Measurements from ENCODE around the gene AUTS2.

The AUTS2 gene

DNA sequence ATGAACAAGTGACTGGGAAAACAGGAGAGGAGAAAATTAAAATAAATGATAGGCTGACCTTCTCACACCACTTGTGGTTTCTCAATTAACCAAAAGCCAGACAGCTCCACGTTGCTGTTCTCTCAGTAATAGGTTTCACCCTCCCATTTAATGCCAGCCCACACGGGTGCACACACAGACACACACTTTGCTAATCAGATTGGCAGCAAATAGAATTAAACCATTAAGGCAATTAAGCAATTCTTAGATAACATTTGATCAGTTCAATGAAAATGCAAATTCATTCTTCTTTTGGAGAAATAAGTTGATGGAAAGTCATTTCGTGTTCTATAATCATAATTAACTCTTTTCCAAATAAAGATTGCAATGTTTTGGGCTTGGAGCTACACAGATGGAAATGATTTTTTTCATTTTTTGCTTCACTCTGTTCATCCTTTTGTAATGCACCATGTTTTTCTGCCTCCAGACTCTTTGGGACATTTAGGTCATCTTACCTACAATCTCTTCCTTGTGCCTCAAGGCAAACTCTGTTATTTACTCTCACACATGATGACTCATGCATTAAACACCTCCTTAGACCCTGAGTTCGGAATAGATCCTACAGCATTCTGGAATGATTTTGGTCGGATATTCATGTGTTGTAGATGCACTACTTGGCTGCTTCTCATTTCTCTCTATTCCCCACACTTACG lies 700.7 kb downstream of the AUTS2 start:
- no peak for DNase-seq

DNA sequence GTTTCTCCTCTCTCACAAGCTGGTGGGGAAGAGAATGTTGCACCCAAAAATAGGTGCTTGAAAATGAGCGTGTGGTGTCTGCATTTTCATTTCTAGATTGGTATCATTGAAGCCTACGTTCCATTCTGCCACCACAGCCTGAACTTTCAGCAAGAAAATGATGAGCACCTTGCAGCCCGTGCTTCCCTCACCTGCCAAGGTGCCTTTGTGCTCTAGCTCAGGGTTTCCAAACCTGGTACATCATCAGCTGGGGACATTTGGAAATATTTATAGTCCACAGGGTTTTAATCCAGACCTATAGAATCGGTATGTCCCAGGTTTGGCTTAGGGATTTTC lies 701.2 kb downstream of the AUTS2 start:
- DNase-seq: no peak

DNA sequence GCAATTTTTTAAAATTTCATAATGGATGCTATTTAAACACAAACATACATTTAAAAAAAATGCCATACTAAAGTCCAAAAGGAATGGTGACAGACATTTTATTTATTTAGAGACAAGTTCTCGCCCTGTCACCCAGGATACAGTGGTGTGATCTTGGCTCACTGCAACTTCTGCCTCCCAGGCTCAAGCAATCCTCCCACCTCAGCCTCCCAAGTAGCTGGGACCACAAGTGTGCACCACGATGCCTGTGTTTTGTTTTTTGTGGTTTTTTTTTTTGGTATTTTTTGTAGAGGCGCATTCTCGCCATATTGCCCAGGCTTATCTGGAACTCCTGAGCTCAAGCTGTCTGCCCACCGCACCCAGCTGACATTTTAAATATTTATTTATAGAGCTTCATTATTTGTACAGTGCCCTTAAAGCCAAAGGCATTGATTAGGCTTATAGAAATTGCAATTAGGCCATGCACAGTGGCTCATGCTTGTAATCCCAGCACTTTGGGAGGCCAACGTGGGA lies 703.5 kb downstream of the AUTS2 start:
- no peak for DNase-seq

DNA sequence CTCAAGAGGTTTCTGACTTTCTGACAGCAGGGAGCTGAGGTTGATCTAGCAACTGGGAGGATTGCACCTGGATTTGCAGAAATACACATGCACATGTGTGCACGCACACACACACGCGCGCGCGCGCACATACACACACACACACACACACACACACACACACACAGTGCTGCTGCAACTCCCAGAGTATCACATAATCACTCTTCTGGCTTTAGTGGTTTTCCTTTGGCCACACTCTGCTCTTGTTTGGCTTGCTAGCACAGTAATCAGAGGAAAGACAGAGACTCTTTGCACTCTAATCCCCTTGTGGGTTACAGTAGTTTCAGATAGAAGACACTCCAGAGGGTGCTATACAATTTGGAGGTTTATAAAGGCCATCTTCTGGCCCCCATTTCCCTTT lies 705.0 kb downstream of the AUTS2 start:
- no peak for DNase-seq

DNA sequence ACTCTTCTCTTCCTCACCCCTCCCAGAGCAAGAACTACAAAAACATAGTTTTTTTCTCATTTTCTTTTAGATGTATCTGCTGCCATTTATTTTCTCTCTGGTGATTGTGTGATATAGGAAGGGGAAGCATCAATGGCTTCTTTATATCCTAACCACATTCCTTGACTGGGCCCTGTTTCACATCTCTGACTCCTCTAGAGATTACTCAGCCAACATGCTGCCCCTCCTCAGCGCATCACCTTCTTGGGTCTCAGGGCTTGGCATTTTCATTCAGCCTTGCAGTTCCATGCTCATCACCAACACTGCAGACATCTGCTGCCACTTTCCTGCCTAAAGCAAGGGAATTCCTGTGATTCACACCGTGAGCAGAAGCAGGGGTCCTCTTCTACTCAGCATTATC lies 705.5 kb downstream of the AUTS2 start:
- DNase-seq: no peak

DNA sequence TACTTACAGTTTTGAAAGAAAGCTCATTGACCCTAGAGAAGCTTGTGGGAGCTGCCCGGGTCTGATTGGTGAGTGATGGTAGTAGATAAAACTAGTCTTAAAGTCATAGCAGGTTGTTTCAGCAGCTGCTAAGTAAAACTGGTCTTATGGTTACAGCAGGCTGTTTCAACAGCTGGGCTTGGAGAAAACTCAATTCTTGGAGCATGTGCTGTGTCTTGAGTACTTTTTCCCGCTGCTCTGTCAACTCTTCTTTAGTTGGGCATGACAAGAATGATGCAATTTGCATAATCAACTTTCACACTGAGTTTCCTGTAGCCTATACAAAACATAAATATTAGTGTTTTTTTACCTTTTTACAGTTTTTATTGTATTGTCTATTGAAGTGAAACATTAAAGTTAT lies 707.9 kb downstream of the AUTS2 start:
- DNase-seq: no peak

DNA sequence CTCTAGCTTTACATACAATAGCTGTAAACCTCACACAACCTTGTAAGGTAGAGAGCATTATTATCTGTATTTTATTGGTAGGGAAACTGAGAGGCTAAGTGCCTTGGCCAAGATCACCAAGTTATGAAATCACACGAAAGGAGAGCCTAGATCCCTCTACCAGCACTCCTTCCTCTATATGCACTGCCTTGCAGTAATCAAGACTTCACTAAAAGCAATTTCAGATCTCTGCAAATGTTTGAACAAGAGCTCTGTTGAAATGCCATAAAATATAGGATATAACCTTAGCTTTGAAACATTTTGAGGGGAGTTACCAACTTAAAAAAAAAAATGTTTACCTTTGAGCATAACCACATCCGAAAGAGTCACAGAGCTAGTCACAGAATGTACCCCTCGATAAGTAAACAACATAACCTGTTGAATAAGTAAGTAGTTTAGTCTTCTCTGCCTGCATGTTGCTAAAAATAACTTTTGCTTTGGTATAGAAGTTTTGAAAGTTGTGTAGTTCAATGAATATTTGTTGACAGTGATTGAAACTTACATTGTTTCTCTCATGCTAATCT lies 709.4 kb downstream of the AUTS2 start:
- no peak for DNase-seq

DNA sequence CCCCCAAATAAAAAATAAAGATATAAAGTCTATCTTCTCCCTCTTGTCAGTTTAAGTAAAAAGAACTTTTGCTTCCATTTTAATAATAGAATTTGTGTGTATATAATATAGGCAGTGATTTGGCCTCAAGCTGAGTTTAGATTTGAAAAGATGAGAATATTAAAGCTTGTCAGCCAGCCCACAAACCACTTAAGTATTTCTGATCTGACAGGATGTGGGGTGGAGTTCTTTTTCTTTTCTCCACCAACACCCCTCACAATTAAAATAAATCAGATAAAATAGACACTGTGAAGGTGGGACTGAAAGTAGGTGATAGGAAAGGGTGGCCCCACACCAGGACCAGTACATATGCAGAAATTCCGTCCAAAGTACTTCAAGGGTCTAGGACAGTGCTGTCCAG lies 714.1 kb downstream of the AUTS2 start:
- no peak for DNase-seq

DNA sequence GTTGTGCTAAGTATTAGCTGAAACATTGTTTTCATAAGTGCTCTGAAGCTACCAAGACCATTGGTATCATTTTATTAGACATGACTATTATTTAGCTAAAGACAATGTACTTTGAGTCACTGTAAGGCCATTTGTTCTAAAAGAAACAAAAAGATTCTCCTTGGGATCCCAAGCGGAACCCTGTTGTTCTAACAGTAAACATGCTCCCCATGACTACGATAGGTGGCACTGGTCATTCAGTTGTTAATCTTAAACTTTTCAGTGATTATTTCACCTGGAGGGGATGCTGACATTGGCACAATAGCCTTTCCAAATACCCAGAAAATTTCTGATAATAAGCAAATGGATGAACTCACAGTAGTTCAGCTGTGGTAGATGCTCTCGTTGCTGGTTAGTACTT lies 715.0 kb downstream of the AUTS2 start:
- no peak for DNase-seq

DNA sequence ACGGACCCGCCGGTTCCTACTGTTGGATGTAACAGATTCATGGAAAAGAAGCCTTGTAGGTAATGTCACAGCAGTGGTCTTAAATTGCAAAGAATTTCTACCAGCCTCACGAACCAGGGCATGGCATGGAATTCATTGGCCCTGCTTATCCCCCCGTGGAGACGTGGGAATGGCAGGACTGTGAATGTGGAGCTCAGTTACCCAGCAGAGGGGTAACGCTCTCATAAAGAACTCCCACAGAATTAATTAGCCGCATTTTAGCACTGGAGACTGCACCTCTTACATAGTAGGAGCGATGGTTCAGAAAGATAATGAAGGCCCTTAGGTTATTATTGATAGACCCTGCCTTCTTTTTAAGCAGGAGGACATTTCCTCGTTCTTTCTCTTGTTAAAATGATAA lies 715.4 kb downstream of the AUTS2 start:
- DNase-seq: no peak

DNA sequence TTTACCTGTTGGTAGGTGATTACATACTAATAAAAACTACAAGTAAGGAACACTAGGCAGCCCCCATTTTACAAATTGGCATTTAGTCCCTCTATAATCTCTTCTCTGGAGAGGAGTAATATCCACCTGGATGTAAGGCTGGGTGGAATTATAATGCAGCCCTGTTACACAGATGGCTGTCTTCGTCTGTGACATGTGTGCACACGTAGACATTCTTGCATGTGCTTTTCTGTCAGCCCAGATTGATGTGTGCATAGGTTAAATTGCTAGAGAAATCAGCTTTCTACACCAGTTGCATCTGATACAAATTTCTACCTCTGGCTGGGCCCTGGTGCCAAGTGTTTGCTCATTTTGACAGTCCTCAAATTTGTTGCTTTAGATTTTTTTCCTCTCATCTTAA lies 715.9 kb downstream of the AUTS2 start:
- DNase-seq: no peak

DNA sequence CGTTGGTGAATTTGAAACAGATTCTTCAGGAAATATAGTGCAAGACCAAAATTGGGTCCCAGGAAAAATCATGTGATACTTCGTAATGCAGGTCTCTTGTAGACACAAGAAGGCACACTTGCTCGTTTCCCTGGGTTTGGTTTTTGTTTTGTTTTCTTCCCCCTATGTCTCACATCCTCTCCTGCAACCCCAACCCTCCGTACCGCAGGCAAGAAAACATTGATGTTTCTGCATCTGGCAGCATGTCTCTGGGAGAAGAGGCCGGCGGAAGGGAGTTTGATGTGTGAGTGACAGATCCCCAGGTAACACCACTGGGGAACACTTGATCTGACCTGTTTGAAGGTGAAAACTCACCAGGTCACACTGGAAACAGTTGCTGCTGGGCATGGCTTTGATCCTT lies 718.5 kb downstream of the AUTS2 start:
- no peak for DNase-seq

DNA sequence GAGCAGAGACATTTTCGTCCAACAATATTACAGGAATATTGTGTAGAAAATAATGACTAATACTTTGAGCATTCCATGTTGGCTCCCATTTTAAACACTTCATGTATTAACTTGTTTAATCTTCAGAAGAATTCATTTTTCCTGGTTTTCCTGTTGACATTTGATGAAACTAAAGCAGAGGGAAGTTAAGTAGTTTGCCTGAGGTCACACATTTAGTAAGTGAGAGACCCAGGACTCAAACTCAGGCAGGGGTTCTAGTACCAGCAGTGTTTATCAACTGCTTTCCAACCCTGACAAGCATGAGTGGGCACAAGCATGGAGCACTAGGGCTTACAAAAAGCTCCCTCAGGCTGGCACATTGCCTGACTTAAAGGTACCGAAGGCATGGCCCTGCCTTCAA lies 719.1 kb downstream of the AUTS2 start:
- no peak for DNase-seq

DNA sequence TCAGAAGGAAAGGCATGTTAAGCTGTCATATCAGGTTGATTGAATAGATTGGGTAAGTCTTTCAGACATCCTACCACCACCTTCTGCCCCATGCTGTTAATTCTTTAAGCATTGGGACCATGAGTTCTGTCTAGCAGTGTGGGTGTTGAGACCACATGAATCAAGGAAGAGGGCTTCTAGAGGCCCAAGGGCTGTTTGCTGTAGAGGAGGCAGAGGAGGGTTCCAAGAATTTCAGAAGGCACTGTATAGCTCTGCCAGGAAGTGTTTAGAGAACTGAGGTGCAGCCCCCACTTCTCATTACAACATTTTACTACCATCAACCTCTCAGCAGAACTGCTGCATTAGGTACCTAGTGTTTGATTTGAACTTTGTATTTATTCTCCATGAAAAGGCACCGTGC lies 720.2 kb downstream of the AUTS2 start:
- no peak for DNase-seq

DNA sequence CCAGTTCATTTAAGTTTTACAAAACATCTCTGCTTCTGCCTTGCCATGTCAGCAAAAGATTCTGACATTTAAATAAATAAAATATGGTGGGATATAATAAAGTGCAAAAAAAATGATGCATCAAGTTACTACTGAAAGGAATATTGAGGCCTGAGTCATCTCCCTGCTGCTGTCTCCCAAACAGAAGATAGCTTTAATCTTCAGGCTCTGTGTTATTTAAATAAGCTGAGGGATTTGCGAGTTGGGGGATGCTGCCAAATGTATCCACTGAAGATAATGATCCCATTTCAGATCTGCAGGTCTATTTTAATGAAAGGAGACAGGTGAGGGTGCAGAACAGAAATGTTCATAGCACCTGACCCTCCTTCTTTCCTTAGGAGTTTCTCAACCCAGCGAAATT lies 720.8 kb downstream of the AUTS2 start:
- DNase-seq: no peak

DNA sequence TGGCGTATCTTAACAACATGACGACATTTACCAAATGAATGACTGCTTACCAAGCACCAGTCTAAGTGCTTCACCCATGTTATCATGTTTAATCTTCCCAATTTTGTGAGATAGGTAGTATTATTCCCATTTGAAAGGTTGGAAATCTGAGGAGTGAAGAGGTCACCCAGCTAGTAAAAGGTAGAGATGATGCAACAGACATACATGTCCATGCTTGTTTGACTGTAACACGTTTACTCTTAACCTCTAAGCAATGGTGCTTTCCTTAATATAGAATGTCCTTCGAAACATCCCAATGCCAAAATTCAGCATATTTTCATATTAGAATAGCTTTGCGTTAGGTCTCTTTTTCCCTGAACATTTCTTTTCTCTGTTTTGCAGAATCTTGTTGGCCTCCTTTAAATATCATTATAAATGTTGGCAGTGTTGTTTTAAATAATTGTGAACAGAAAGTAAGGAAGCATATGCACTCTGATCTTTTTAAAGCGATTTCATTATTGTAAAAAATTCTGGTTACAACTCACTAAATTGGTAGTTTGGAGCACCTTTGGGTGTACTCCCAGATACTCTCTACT lies 722.8 kb downstream of the AUTS2 start:
- no peak for DNase-seq

DNA sequence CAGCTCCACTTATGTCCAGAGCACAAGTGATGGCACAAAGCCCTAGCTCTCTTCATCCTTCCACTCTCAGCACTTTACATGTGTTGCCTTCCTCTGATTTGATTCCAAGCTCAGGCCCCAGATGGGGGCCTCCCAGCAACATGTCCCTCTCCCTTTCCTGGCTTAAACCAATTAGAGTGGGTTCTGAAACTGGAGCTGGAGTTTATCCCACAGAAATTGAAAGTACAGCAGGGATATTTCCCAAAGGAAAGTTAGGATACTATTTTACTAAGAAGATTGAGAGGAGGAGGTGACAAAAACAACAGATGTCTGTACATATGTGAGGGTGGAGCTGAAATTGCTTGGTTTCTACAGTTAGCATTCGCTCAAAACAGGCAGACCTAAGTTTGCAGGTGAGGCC lies 724.6 kb downstream of the AUTS2 start:
- no peak for DNase-seq

DNA sequence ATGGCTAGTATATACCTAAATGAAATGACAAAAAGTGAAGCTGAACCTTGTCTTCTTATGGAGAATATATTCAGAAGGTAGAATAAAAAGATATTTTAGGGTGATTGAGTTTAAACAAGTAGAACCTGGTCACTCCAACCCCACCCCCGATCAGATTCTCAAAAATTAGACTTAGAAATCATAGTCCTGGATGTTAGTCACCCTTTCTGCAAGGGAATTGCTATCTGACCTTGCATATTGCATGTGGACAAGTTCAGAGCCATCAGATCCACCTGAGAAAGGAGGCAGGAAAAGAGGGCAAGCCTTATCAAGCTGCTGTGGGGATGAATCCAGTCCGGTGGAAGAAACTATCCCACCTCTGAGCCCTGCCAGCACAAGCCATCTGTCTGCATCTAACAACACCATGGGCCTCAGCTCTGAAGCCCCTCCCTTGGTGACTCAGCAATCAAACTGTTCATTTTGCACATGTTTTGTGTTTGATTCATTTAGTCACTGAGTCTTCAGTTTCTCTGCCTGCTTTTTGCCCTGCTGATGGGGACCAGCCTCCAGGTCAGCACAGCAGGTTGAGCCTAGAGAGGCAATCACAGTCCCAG lies 727.3 kb downstream of the AUTS2 start:
- no peak for DNase-seq

DNA sequence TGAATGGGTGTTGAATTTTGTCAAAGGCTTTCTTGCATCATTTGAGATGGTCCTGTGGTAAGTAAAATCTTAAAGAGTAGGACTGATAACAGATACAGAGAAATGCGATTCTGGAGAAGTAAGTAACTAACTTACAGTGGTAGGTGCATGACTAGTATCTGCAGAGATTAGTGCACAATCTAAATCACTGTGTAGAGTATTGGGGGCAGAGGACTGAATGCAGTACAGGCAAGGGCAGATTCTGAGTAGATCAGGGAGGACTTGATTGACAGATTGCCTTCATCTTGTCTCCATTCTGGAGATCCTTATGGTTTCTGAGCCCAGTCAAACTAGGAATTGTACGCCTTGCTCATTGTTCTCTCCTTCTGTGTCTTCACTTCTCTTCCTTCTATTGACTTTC lies 736.0 kb downstream of the AUTS2 start:
- DNase-seq: no peak

DNA sequence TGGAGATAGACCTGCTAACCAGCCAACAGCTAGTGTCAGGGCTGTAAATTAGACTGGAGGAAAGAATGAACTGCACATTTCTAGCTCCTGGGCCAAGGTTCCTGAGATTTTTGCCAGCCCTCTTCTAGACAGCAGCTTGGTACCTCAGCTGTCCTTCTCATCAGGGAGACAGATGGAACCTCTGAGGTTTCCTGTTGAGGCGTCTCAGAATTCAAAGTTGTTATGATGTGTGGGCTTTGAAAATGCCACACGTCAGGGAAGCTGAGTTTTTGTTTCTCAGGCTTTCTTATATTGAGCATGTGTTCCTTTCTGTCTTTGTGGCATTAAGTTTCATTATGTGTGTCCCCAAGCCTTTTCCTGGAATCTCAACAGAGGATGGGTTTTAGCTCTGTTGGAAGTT lies 736.6 kb downstream of the AUTS2 start:
- no peak for DNase-seq

DNA sequence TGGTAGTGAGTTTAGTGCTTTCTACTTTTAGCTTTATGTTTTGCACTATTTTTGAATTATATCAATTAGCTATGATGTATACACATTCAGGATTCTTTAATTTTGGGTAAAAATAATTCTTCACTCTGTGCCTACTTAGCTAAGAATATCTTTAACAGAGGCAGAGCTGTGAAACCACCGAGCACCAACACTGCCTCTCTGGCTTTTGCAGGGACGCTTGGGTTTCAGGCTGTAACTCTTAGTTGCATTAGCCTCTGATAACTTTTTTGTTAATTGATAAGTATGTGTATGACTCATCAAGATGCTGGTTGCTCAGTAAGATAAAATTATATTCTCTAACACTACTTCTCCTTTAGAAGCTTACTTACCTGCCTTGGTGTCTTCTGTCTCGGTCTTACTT lies 738.3 kb downstream of the AUTS2 start:
- no peak for DNase-seq

DNA sequence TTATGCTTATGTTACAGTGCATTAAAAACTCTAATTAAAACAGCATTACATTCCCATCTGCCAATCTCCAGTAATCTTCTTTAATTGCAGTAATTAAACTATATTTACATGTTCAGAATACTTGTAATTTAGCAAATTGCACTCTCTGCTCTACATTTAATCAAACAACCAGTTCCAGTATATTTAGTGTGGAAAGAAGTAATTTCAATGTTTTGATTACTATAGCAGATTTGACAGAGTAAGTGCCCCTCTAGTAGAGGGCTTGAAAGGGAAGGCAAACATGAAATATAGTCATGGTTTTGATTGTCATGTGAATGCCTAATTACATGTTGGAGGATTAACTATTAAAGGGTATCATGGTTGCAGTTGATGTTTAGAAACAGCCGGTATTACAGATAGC lies 739.7 kb downstream of the AUTS2 start:
- DNase-seq: peak; percentile 13

DNA sequence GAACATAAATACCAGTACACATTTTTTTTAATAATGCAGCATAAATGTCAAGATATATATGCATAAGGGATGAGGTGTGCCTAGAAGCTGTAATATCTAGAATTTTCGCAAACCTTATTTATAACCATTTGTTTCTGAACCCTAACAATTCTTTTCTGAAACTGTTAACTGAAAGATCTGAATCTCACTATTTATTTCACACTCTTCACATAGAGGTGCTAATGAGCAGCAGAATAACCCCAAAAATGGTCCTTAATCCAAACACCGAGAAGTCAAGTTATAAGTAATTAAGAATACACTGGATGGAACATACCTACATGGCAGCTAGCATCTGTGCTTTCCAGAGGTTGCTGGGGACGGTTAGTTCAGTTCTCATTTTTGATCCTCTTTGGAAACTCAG lies 742.0 kb downstream of the AUTS2 start:
- no peak for DNase-seq

DNA sequence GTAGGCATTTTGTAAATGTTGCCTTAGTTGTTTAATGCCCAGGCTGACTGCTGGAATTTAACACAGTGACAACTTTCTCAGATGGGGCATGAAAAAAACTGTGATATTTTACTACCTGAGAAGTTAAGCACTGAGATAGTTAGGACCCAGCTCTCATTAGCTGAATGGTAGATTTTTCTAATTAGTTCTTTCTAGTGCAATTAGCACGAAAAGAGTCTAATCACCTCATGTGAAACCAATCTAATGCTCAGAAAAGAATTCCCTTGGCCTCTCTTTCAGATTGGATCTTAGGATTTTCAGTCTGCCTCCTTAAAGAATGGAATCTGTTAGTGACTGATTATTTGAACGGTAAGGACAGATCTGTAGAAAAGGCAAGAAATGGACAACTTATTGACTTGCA lies 743.2 kb downstream of the AUTS2 start:
- no peak for DNase-seq

DNA sequence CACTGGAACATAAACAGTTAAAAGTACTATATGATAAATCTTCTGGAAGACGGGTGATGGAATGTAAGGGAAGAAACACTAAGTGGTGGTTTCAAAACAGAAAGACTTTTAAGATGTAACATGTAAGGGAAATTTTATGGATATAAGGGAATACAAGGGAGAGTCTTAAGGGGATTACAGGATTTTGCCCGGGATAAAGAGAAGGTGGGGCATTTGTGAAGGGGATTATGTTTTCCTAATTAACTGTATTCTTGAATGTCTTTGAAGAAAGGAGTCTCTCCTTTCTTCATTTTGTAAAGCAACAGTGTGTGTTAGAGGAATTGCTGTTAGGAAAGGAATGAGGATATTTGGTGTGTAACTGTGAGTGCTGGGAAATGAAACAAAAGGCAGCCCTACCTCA lies 745.2 kb downstream of the AUTS2 start:
- DNase-seq: no peak
